D341Med (cell line): ENCODE data around the gene RARB.

Experiments used
- DNase-seq: peaks from one replicate; pipeline ENCODE4 v3.0.0; 2012; ENCODE audit warnings: low spot score

RARB gene

GRCh38 chr3:25581335-25581734 lies 153.3 kb downstream of the RARB start:
- no peak for DNase-seq

- DNase-seq = no peak
These were observed 153.8 kb downstream of the RARB start for GRCh38 chr3:25581823-25582222.

GRCh38 chr3:25582242-25582641 lies 154.2 kb downstream of the RARB start:
- DNase-seq = no peak

- no peak for DNase-seq
These were observed 155.3 kb downstream of the RARB start for GRCh38 chr3:25583343-25583742.

GRCh38 chr3:25584011-25584789 lies 156.1 kb downstream of the RARB start:
- DNase-seq = no peak

- DNase-seq = no peak
These were observed 157.5 kb downstream of the RARB start for GRCh38 chr3:25585361-25586166.

GRCh38 chr3:25586167-25586505 lies 158.1 kb downstream of the RARB start:
- DNase-seq = no peak

GRCh38 chr3:25586553-25586952 lies 158.5 kb downstream of the RARB start:
- DNase-seq = no peak

- DNase-seq = no peak
These were observed 159.0 kb downstream of the RARB start for GRCh38 chr3:25587094-25587493.

GRCh38 chr3:25587526-25587925 lies 159.5 kb downstream of the RARB start:
- DNase-seq = no peak

- no peak for DNase-seq
These were observed 159.9 kb downstream of the RARB start for GRCh38 chr3:25587975-25588374.

- DNase-seq = no peak
These were observed 160.5 kb downstream of the RARB start for GRCh38 chr3:25588441-25589103.

- no peak for DNase-seq
These were observed 161.2 kb downstream of the RARB start for GRCh38 chr3:25589104-25589782.

GRCh38 chr3:25589783-25590258 lies 161.8 kb downstream of the RARB start:
- DNase-seq = no peak

- DNase-seq = no peak
These were observed 164.5 kb downstream of the RARB start for GRCh38 chr3:25592510-25592968.

- no peak for DNase-seq
These were observed 164.9 kb downstream of the RARB start for GRCh38 chr3:25593001-25593400.

GRCh38 chr3:25594007-25594502 lies 166.0 kb downstream of the RARB start:
- peak; percentile 55 for DNase-seq

- no peak for DNase-seq
These were observed 169.6 kb downstream of the RARB start for GRCh38 chr3:25597535-25598101.

- no peak for DNase-seq
These were observed 175.6 kb downstream of the RARB start for GRCh38 chr3:25603703-25604102.

- no peak for DNase-seq
These were observed 176.2 kb downstream of the RARB start for GRCh38 chr3:25604107-25604805.

GRCh38 chr3:25610167-25610566 lies 182.1 kb downstream of the RARB start:
- no peak for DNase-seq
